Trophoblast cell (in vitro differentiated cells and primary cell): ENCODE results near the gene RD3L.

Source experiments
- DNase-seq, 2 donors: peaks; one replicate each; pipeline ENCODE4 v3.0.0-alpha.2; 2016
- H2AFZ ChIP-seq: 2 replicates; pipeline ENCODE4 v1.6.1; 2013; ENCODE audit warnings: low read length, moderate library complexity, mild to moderate bottlenecking; ENCODE audit not compliant: insufficient read depth, poor library complexity
- H2AK5ac ChIP-seq: 2 replicates; pipeline ENCODE4 v1.6.1; 2013; ENCODE audit warnings: mild to moderate bottlenecking, low read length
- H2BK120ac ChIP-seq: 2 replicates; pipeline ENCODE4 v1.6.1; 2013; ENCODE audit warnings: low read length, mild to moderate bottlenecking, moderate library complexity; ENCODE audit not compliant: insufficient read depth, poor library complexity
- H2BK12ac ChIP-seq: 2 replicates; pipeline ENCODE4 v1.6.1; 2013; ENCODE audit warnings: mild to moderate bottlenecking, low read length, moderate library complexity
- H2BK5ac ChIP-seq: 2 replicates; pipeline ENCODE4 v1.6.1; 2013; ENCODE audit warnings: low read length, low read depth, moderate library complexity, mild to moderate bottlenecking; ENCODE audit not compliant: poor library complexity
- H3K14ac ChIP-seq: 2 replicates; pipeline ENCODE4 v1.6.1; 2013; ENCODE audit warnings: mild to moderate bottlenecking, low read length
- H3K18ac ChIP-seq: 2 replicates; pipeline ENCODE4 v1.6.1; 2013; ENCODE audit warnings: mild to moderate bottlenecking, low read length
- H3K23ac ChIP-seq: 2 replicates; pipeline ENCODE4 v1.6.1; 2013; ENCODE audit warnings: low read length
- H3K27ac ChIP-seq: 2 replicates; pipeline ENCODE4 v1.5.1; 2013; ENCODE audit warnings: low read depth, mild to moderate bottlenecking, inconsistent platforms, low read length, moderate library complexity
- H3K27me3 ChIP-seq: 2 replicates; pipeline ENCODE4 v1.6.1; 2013; ENCODE audit warnings: inconsistent platforms, mild to moderate bottlenecking, low read length, moderate library complexity; ENCODE audit not compliant: insufficient read depth
- H3K36me3 ChIP-seq, 2 experiments: 1 replicate in 1 of 2; 2 replicates in 1 of 2; pipeline ENCODE4 v1.6.1; 2013; ENCODE audit warnings: low read length in 2 of 2, mild to moderate bottlenecking in 2 of 2, moderate library complexity in 1 of 2; ENCODE audit not compliant: insufficient read depth in 2 of 2, control insufficient read depth in 1 of 2
- H3K4ac ChIP-seq: 2 replicates; pipeline ENCODE4 v1.6.1; 2013; ENCODE audit warnings: low read depth, mild to moderate bottlenecking, low read length, moderate library complexity
- H3K4me1 ChIP-seq, 2 experiments: 1 replicate in 1 of 2; 2 replicates in 1 of 2; pipeline ENCODE4 v1.6.1; 2013; ENCODE audit warnings: low read length in 2 of 2, mild to moderate bottlenecking in 2 of 2, moderate library complexity in 1 of 2; ENCODE audit not compliant: insufficient read depth in 2 of 2, control insufficient read depth in 1 of 2
- H3K4me2 ChIP-seq: 2 replicates; pipeline ENCODE4 v1.6.1; 2013; ENCODE audit warnings: inconsistent platforms, mild to moderate bottlenecking, low read length, moderate library complexity
- H3K4me3 ChIP-seq: 2 replicates; pipeline ENCODE4 v1.5.1; 2013; ENCODE audit warnings: mild to moderate bottlenecking, low read depth, low read length, inconsistent platforms
- H3K79me1 ChIP-seq: one replicate; pipeline ENCODE4 v1.6.1; 2013; ENCODE audit warnings: low read length
- H3K79me2 ChIP-seq: 2 replicates; pipeline ENCODE4 v1.6.1; 2013; ENCODE audit warnings: low read length, mild to moderate bottlenecking; ENCODE audit not compliant: control insufficient read depth, insufficient read depth, poor library complexity
- H3K9ac ChIP-seq: 2 replicates; pipeline ENCODE4 v1.6.1; 2013; ENCODE audit warnings: mild to moderate bottlenecking, low read length
- H3K9me3 ChIP-seq: 2 replicates; pipeline ENCODE4 v1.6.1; 2013; ENCODE audit warnings: low read depth, mild to moderate bottlenecking, control low read depth, inconsistent platforms, low read length; ENCODE audit not compliant: insufficient read depth
- H4K12ac ChIP-seq: 2 replicates; pipeline ENCODE4 v1.6.1; 2013; ENCODE audit warnings: low read depth, mild to moderate bottlenecking, low read length, moderate library complexity
- H4K8ac ChIP-seq: 2 replicates; pipeline ENCODE4 v1.6.1; 2013; ENCODE audit warnings: low read depth, mild to moderate bottlenecking, low read length, moderate library complexity
- H4K91ac ChIP-seq: one replicate; pipeline ENCODE4 v1.6.1; 2013; ENCODE audit warnings: low read depth, mild to moderate bottlenecking, low read length, moderate library complexity
- WGBS: extraction: QIAGEN DNeasy Blood & Tissue Kit; methylation state at CpG from one replicate; pipeline ENCODE4 v1.1.7; 2013; ENCODE audit warnings: missing lambda C conversion rate; ENCODE audit not compliant: insufficient read length, insufficient coverage; ENCODE audit errors: extremely low coverage; 5-methylcytosine and 5-hydroxymethylcytosine counted together

RD3L gene

DNA sequence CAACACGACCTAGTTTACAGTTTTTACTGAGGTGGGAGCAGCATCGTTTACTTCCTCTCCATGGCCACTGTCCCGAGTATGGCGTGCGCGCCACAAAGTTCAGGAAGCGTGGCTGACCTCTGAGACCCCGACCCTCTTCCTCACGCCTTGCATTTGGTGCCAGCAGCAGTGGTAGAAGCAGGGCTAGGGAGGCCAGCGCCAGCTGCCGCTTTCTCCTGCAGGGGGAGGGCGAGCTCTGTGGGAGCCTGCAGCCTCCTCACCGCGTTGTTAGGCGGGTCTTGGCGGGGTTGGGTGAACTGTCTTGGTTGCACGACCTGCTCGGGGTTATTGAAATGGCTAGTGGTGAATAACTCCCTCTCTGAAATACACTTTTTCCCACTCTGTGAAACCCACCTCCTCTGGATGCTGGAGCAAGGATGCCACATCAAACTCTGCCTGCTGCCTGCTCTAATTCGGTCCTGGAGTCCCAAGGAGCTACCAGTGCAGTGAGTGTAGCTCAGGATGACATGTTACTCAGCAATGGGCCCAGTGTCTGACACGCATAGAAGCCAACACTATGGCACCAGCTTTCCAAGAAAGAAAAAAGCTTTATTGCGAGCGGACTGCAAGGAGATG lies 36.4 kb downstream of the RD3L start:
- H3K4me1 ChIP-seq = peaks cover 0 to 2% of the 10 kb centered on the region in 2 experiments
- no peak overlapping the region for H2BK12ac ChIP-seq

DNA sequence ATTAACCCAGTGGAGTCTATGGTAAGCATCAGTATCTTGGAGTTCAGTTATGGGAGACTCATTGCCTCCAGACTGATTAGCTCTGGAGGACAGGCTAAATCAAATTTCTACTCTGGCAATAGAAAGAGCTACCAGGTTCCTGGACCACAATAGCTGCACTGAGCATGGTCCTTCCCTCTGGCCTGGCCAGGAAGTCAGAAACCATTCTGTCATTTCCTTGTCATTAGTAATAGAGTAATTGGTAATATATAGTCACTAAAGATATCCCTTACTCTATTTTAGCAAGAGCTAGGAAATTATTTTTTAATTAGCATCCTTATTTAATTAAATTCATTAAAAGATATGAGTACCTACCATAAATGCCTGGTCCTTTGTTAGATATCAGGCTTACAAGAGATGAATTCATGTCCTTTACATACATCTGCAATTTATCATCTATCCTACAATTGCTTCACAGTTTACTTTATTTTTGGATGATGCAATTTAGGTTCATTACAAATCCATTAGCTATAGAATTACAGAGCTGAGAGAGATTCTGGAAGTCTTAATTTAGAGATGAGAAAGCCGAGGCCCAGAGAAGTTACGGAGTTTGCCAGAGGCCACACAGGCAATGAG lies 37.7 kb downstream of the RD3L start:
- Histone ChIP-seq H3K9ac (no peak overlapping the region), H4K8ac (no peak overlapping the region), H3K36me3 (no peaks in the 10 kb centered on the region), H2BK12ac (no peak overlapping the region), H4K12ac (no peak overlapping the region), H2BK120ac (no peak overlapping the region), H3K4me3 (no peak overlapping the region), H3K27ac (no peak overlapping the region), H3K4me1 (no peaks in the 10 kb centered on the region), H2AFZ (no peak overlapping the region), H3K18ac (no peak overlapping the region), H3K79me1 (no peaks in the 10 kb centered on the region), H3K14ac (no peak overlapping the region), H3K4ac (no peak overlapping the region), H3K27me3 (no peaks in the 10 kb centered on the region), H3K4me2 (no peak overlapping the region), H3K9me3 (no peaks in the 10 kb centered on the region), H4K91ac (no peak overlapping the region), H3K23ac (no peak overlapping the region), H2BK5ac (no peak overlapping the region), H2AK5ac (no peak overlapping the region), H3K79me2 (no peaks in the 10 kb centered on the region)
- no peak for DNase-seq
- no CpG with 5 or more reads among the region's 2 CpGs for WGBS

More for the DNA sequence above, 36.4 kb downstream of the RD3L start:
- WGBS = 100% methylated on average over 1 of the region's 22 CpGs
- H3K4ac ChIP-seq = no peak overlapping the region
- no peaks in the 10 kb centered on the region for H3K27me3 ChIP-seq
- H2AFZ ChIP-seq = no peak overlapping the region
- H4K91ac ChIP-seq = no peak overlapping the region
- H3K4me3 ChIP-seq = no peak overlapping the region
- H3K36me3 ChIP-seq = no peaks in the 10 kb centered on the region
- H3K9ac ChIP-seq = no peak overlapping the region
- no peak for DNase-seq
- no peak overlapping the region for H3K23ac ChIP-seq
- no peak overlapping the region for H4K12ac ChIP-seq
- no peak overlapping the region for H2BK5ac ChIP-seq
- H2BK120ac ChIP-seq = no peak overlapping the region
- no peak overlapping the region for H3K4me2 ChIP-seq
- no peaks in the 10 kb centered on the region for H3K79me2 ChIP-seq
- H3K9me3 ChIP-seq = no peaks in the 10 kb centered on the region
- no peaks in the 10 kb centered on the region for H3K79me1 ChIP-seq
- H3K14ac ChIP-seq = no peak overlapping the region
- no peak overlapping the region for H3K27ac ChIP-seq
- no peak overlapping the region for H3K18ac ChIP-seq
- H4K8ac ChIP-seq = no peak overlapping the region
- H2AK5ac ChIP-seq = no peak overlapping the region

DNA sequence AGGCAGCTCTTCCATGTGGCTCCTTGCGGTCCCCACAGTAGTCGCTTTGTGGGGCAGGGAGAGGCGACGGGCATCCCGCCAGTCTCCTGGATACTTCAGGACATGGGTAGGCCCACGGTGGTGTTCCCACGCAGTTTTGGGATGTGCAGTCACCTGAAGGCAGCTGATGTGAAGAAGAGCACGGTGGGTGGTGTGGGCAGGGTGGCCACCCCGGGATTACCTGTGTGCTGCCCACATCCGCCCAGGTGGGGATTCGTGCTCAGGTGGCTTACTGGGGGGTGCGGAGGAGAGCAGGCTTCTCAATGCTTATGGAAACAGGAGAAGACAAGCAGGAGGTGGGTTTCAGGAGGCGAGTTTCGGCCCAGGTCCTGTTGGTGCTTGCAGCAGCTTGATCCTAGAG lies 42.5 kb downstream of the RD3L start:
- Histone ChIP-seq H3K23ac (no peak overlapping the region), H2AFZ (no peak overlapping the region), H3K79me2 (no peaks in the 10 kb centered on the region), H4K91ac (no peak overlapping the region), H3K36me3 (no peaks in the 10 kb centered on the region), H4K8ac (no peak overlapping the region), H2BK5ac (no peak overlapping the region), H3K4ac (no peak overlapping the region), H3K4me1 (no peaks in the 10 kb centered on the region), H3K27me3 (no peaks in the 10 kb centered on the region), H3K79me1 (no peaks in the 10 kb centered on the region), H3K9me3 (peaks cover 11% of the 10 kb centered on the region), H3K4me2 (no peak overlapping the region), H3K18ac (no peak overlapping the region), H2BK120ac (no peak overlapping the region), H3K14ac (no peak overlapping the region), H3K27ac (no peak overlapping the region), H3K9ac (no peak overlapping the region), H2BK12ac (no peak overlapping the region), H2AK5ac (no peak overlapping the region), H3K4me3 (no peak overlapping the region), H4K12ac (no peak overlapping the region)
- WGBS = no CpG with 5 or more reads among the region's 14 CpGs
- no peak for DNase-seq

DNA sequence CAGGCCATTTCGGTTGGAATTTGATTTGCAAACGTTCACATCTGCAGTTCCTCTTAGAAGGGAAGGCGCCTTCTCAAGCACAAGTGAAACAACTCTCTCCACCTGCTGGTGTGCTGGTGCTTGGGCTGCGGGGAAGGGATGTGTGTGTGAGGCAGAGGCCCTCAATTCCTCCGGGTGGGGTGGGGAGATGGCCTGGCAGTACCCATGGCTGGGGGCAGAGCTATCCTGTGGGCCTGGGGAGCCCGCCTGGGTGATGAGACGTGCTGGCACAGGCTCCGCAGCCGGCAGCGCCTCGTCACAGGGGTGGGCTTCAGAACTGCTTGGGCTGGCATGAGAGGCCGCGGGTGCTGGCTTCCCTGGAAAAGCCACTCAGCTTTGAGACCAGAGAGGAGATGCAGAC lies 43.0 kb downstream of the RD3L start:
- no CpG with 5 or more reads among the region's 13 CpGs for WGBS

More for the DNA sequence above, 43.0 kb downstream of the RD3L start:
- H3K4me2 ChIP-seq = no peak overlapping the region
- H2BK120ac ChIP-seq = no peak overlapping the region
- no peak overlapping the region for H3K4ac ChIP-seq
- H2AK5ac ChIP-seq = no peak overlapping the region
- no peak overlapping the region for H3K4me3 ChIP-seq
- H2BK5ac ChIP-seq = no peak overlapping the region
- no peak overlapping the region for H2BK12ac ChIP-seq
- H4K91ac ChIP-seq = no peak overlapping the region
- H3K79me2 ChIP-seq = no peaks in the 10 kb centered on the region
- H3K9me3 ChIP-seq = peaks cover 11% of the 10 kb centered on the region
- no peak for DNase-seq
- no peaks in the 10 kb centered on the region for H3K79me1 ChIP-seq
- no peak overlapping the region for H2AFZ ChIP-seq
- no peak overlapping the region for H3K14ac ChIP-seq
- H3K23ac ChIP-seq = no peak overlapping the region
- H3K4me1 ChIP-seq = no peaks in the 10 kb centered on the region
- H3K18ac ChIP-seq = no peak overlapping the region
- no peaks in the 10 kb centered on the region for H3K36me3 ChIP-seq
- H3K27ac ChIP-seq = no peak overlapping the region
- no peak overlapping the region for H4K8ac ChIP-seq
- H3K27me3 ChIP-seq = no peaks in the 10 kb centered on the region
- no peak overlapping the region for H4K12ac ChIP-seq
- H3K9ac ChIP-seq = no peak overlapping the region
